GM18508 (cell line): ENCODE measurements around the gene TAF3.

Source experiments
- ATAC-seq: cut with Tn5 transposase; IDR thresholded peaks from one replicate; pipeline ENCODE4 v1.9.1; 2021; ENCODE audit warnings: moderate number of reproducible peaks; ENCODE audit not compliant: insufficient read depth, unreplicated experiment

The TAF3 gene

DNA sequence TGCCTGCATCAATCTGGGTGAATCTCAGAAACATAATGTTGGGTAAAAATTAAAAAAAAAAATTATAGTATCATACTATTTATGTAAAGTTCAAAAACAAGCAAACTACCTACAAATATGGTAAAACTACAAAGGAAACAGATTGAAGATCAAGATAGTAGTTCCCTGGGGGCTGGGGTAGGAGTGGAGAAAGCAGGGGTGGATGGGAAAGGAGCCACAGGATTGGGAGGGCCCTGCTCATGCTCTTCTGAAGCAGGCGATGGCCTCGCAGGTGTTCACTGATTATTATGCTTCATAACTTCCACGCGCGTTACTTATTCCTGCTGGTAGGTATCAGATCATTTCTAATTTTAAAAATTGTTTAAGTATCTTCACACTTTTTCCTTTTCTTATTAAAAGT lies 140.1 kb downstream of the TAF3 start:
- no peak for ATAC-seq

- ATAC-seq = no peak
Measured at GRCh38 chr10:7960108-7960507, 141.8 kb downstream of the TAF3 start.

- ATAC-seq = no peak
Measured at GRCh38 chr10:7962592-7962991, 144.3 kb downstream of the TAF3 start.

- no peak for ATAC-seq
Measured at GRCh38 chr10:7965457-7965856, 147.2 kb downstream of the TAF3 start.

- ATAC-seq = no peak
Measured at GRCh38 chr10:7967035-7967434, 148.7 kb downstream of the TAF3 start.

GRCh38 chr10:7968510-7969112 lies 150.3 kb downstream of the TAF3 start:
- ATAC-seq = no peak

GRCh38 chr10:7969623-7970022 lies 151.3 kb downstream of the TAF3 start:
- ATAC-seq = no peak

- no peak for ATAC-seq
Measured at GRCh38 chr10:7971949-7972348, 153.6 kb downstream of the TAF3 start.

DNA sequence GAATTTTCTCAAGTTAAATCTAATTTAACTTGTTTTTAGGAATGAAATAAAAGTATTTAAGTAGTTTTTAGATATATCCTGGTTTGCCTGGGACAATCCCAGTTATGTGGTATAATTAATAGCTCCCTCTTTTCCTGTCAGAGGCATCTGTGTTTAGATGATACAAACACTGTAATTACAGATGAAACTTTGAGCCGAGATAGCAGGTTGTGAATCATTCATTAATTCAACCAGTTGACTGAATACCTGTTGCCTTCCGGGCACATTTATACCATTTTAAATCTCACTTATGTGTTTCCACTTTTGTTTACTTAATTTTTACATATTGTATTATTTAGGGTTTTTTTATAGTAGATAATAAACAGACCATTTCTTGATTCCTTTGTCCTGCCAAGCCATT lies 154.1 kb downstream of the TAF3 start:
- no peak for ATAC-seq

DNA sequence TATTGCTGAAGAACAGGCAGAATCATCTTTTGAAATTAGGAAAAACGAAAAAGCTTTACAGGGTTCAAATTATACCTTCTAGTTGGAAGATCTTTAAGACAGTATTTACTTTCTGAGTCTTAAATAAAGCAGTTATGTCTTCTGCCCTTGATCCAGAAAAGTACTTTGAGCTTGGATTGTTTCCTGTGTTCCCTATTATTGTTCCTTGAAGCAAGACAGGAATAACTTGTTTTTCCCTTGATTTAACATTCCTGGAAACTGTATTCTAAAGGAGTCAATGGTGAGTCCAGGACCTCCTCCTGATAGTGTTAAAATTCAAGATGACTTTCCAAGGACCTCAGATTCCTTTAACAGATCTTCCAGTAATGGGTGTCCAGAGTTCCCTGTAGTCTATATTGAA lies 161.9 kb downstream of the TAF3 start:
- ATAC-seq = no peak

DNA sequence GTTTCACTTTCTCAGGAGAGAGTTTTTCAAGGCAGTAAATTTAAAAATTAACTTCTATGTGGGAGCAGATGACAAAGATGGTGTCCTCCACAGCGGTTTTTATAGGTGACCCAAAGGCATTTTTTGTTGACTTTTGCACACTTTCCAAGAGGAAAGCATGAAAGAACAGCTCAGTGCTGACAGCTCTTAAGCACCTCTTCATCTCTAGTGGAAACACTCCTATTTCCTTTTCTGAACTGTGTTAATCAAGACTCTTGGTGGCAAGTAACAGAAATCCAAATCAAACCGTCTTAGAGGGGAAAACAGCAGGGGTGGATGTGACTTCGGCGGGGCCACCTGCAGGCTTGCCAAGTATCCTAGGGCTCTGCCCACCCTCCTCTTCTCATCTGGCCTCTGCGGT lies 164.4 kb downstream of the TAF3 start:
- no peak for ATAC-seq

DNA sequence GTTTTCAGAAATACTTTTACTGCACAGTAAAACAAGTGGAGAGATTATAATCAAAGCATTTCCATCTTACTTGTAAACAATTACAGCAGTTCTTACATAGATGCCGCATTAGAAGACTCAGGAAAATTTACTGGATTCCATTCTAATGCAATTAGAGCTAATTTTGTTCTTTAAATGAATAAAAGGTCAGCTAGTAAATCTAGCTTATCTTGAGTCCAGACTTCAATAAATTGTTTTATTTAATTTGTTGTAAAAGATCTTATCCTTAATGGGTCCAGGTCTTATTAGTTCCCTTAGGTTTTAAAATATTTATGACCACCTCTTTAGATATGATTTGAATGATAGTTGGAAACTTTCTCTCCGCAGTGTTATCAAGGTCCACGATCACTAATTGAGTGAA lies 166.0 kb downstream of the TAF3 start:
- no peak for ATAC-seq

GRCh38 chr10:7984896-7985295 lies 166.6 kb downstream of the TAF3 start:
- ATAC-seq = no peak

GRCh38 chr10:7986851-7987250 lies 168.5 kb downstream of the TAF3 start:
- ATAC-seq = no peak

DNA sequence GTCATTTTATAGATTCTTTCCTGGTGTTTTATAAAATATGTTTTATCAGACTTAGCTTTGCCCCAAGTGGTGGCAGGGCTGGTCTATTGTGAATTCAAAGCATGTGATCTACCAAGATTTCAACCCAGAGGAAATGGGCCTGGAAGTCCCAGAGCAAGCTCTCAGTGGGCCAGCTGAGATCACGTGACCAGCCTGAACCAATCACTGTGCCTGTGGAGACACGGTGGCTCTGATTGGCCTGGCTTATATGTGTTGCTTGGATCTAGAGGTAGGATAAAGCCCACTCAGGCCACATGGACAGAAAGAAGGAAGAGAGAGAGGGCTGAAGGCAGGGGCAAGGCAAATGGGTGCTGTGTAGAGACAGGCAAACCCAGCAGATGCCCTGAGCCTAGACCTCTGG lies 170.7 kb downstream of the TAF3 start:
- ATAC-seq = no peak

GRCh38 chr10:7998831-7999230 lies 180.5 kb downstream of the TAF3 start:
- no peak for ATAC-seq

GRCh38 chr10:8004469-8005000 lies 186.2 kb downstream of the TAF3 start:
- no peak for ATAC-seq

- ATAC-seq = no peak
Measured at GRCh38 chr10:8006274-8006999, 188.1 kb downstream of the TAF3 start.

GRCh38 chr10:8009031-8009430 lies 190.7 kb downstream of the TAF3 start:
- ATAC-seq = no peak

DNA sequence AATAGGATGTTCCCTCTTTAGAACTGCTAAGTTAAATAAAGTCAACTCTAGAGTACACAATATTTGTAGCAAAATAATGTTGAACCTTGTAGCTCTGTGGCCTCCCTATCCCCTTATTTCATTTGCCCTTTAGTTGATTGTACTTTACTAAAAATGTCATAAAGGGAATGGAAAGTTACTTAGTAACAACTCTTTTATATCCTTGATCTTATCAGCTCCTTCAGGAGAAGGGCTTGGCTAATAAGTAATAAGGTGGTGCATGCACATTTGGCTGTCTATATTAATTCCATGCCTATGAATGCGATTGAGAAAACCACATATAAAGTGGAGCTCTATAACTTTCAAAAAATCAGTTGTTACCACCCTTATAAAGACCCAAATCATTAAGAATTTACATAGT lies 194.7 kb downstream of the TAF3 start:
- ATAC-seq = no peak

DNA sequence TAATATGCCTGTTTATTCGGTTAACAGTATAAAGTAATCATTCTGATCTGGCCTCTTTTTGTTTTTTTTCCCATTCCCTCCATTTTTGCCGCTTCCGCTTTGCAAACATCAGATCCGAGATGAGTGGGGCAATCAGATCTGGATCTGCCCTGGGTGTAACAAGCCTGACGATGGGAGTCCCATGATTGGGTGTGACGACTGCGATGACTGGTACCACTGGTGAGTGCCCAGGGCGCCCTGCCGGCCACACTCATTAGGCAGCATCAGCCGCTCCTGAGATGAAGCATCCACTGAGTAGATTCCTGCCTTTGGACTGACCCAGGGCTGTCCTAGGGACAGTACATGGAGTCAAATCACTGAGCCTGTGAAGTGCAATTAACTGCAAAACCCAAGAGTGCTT lies 195.3 kb downstream of the TAF3 start:
- no peak for ATAC-seq

DNA sequence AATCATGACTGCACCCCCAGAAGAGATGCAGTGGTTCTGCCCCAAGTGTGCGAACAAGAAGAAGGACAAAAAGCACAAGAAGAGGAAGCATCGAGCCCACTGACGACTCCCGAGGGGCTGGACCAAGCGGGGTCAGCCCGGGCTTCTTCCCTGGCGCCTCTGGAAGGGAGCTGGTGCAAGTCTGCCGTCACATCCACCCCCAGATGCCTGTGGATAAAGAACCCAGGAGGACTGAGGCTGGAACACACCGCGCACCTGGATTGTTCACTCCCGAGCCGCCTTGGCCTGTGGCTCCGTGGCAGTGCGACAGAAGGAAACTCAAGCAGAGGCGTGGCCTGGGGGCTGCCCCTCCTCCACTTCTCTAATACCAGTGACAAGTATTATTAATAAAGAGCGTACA lies 196.3 kb downstream of the TAF3 start:
- no peak for ATAC-seq
